HT1080 (cell line): ENCODE measurements around the gene SMAD1. TPM values are rescaled to one million over a fixed set of nuclear protein-coding genes. Genes with fewer than 3 reads are reported as not detected.

Source experiments
- DNase-seq: peaks from one replicate; pipeline ENCODE4 v3.0.0-alpha.2; 2015; ENCODE audit warnings: low read depth
- polyA plus RNA-seq, 2 experiments: library from polyadenylated mRNA; depleted of rRNA; stranded (reverse); fragments of >200 nt; gene quantifications; 2 replicates each; pipeline ENCODE4 v1.2.3, GENCODE V29; 2015
- total RNA-seq: library from RNA; depleted of rRNA; stranded (reverse); fragments of >200 nt; shearing (Covaris generic); gene quantifications from 2 replicates; pipeline ENCODE4 v1.2.3, GENCODE V29; 2014; rRNA removed

SMAD1 gene
- total RNA-seq: 18.7 and 22.3 TPM in 2 replicates
- polyA plus RNA-seq (2015; cell fraction: cytosol; rRNA removed): 25.9 and 27.1 TPM in 2 replicates
- polyA plus RNA-seq (2015; cell fraction: nucleus; rRNA removed): 27.0 and 28.3 TPM in 2 replicates

DNA sequence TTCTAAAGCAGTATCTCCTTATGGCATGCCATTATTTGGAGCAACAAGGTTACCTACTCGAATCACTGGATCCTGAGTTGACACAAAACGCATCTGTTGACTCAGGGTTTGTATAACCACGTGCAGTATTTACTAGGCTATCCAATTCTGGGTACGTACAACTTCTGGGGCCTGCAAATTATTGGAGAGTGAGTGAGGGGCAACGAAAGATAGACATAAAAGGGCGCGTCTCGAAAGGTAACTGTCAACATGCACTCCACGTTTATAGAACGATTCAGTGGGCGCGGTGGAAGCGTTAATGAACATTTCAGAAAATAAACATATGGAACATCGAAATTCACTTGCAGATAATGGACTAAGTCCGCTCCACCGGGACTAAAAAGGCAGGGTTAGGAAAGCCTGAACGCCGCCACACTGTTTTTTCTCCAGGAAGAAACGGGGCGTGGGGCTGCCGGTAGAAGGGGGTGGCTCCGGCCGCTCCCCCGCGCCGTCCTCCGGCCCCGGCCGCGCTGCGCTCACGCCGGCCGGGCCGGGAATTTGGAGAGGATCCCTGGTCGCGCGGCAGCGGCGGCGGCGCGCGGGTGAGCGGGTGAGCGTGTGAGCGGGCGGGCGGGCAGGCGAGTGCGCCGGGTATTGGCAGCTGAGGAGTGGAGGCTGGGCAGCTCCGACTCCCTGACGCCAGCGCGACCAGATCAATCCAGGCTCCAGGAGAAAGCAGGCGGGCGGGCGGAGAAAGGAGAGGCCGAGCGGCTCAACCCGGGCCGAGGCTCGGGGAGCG is at the start of gene SMAD1:
SMAD1 (plus strand) TSS at position 690 of the 778 bp plus-strand sequence. CDS start 32,761 bp downstream, outside the sequence.
- DNase-seq: peak; percentile 77

DNA sequence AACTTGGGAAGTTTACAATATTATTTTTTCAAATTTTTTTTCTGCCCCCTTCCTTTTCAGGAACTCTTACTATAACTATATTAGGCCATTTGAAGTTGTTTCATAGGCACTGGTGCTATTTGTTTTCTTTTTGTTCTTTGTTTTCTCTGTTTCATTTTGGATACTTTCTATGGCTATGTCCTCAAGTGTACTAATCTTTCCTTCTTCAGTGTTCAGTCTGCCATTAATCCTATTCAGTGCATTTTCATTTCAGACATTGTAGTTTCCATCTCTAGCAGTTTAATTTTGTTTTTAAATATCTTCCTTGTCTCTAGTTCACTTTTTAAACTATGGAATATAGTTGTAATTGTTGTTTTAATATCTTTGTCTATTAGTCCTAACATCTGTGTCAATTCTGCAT is 48.0 kb upstream of the SMAD1 start:
- no peak for DNase-seq

DNA sequence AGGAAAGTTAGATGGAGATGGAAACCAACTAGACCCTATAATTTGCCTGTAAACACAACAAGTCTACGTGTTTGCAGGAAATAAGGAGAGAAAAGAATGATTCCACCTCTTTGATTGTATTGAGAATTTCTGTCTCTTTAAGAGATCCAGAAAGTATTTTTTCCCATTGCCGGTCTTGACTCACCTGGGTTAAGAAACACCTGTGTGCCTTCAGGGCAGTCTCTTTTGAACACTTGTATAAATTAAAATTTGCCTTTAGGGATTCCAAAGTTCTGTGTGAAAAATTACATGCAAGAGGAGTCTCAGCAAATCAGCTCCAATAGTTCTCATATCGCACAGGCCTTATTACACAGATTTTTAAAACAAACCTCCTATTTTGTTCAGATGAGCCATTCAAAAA is 46.0 kb upstream of the SMAD1 start:
- no peak for DNase-seq

DNA sequence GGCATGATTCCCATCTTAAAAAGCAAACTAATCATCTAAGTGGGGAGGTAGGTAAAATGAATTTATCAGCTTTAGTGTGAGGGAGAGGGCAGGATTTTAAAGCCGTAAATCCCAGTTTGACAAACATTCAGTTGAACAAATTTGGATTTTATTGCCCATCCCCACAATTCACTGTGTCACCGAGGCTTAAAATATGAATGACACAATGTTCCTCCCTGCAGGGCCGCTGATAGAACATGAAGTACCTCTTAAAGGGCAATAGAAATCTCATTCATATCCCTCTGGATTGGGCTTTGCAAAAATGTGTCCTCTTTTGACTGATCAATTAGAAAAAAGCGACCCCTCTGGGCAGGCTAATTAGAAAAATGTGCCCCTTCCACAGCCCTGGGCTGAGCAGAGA is 45.5 kb upstream of the SMAD1 start:
- no peak for DNase-seq

DNA sequence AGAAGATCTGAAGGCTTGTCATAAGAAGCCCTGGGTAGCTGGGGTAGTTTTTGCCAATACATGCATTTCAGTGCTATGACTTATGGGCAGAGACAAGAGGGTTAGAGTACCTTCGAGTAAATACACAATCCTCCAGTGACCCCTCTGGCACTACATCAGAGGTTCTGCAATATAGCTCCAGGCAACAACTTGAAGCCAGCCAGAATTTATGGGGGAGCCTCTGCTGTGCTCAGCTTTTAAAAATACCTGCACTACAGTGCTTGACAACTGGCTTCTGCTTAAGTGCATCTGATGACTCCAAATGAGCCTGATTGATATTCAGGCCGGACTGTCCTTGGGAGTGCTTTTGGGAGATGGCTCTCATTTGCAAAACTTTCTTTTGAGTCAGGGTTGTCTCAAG is 44.9 kb upstream of the SMAD1 start:
- DNase-seq: no peak

DNA sequence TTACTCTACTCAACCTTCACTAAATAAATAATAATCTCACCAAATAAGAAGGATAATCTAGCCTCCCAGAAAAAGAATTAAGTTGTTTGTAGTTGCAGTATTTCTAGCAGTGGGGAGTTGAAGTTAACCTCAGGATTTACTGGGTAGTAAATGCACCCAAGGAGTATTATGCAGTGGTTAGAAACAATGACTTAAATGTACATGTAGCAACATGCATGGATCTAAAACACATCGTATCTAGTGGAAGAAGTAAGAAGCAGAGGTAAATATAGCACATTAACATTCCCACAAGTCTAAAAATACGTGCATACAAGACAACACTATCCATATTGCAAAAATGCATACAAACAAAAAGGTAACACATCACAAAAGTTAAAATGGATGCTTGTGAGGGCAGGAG is 44.2 kb upstream of the SMAD1 start:
- no peak for DNase-seq

DNA sequence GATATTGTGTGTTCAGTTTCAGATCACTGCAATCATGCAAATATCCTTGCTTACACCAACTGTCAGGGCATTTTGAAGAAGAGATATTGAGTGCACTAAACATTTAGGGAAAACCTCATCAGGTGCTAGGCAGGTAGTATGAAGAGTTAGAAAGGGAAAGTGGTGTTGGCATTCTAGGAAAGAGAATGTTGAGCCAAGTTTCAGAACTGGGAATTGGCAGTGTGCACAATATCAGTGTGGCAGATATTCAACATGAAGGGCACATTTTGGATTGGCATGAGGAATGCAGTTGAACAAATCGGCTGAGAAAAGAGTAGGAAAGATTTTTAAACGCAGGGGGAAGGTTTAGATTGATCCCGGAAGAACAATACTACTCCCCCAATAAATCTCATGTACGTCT is 43.4 kb upstream of the SMAD1 start:
- DNase-seq: no peak

DNA sequence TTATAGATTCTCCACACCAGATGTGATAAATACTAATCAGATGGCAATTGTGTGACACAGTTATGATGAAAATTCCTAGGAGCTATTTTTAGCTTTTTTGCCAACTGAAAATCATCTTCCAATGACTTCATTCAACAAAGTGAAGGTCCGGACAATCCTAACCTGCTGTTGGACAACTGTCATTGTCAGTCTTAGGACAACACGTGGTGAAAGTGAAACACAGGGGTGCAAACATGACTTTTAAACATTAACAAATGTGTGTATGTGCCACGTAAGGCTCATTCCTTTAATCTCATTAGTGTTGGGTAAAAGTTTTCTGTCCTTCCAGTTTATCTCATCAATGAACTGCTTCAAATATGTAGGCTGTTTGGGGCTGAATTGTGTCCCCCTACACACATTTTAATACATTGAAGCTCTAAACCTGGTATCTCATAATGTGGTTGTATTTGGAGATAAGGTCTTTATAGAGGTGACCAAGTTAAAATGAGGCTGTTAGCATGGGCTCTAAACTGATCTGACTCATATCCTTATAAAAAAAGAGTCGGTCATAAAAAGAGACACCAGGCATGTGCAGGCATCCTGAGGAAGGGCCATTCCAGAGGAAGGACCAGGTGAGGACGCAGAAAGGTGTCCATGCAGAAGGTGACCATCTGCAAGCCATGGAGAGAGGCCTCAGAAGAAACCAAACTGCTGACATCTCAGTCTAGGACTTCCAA is 41.2 kb upstream of the SMAD1 start:
- peak; percentile 36 for DNase-seq

DNA sequence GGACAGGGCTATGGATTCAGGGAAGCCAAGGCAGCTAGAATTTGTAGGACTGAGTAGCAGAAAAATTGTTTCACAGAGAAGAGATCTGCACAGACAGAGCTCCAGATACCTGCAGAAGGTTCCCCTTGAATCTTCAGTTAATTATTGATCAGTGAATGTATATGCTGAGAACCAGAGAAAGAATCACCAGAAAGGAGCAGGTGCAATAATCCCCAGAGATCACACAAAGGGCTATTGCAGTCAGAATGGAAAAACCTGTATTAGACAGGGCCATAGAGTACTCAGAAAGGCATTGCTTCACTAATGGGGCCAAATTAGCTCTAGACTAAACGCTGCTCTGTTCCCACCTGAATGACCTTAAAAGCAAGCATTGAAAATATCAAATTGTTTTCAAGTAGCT is 35.5 kb upstream of the SMAD1 start:
- DNase-seq: no peak

DNA sequence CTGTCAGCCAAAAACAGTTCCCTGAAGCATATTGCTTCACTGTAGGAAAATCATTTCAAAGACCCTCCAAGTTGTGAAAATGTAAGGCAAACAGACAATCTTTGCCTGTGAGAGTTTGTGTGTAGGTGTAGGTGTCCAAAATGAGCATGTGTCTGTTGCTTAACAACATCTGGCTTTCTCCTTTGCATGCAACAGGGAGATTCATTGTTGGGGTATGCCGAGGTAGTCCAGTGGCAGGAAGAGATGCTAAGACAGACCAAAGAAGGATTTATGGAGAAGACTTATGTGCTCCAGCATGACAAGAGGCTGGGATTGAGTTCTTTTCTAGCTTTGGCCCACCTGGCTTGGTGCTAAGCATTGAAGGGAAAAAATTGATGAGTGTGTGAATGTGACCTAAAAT is 29.8 kb upstream of the SMAD1 start:
- no peak for DNase-seq

DNA sequence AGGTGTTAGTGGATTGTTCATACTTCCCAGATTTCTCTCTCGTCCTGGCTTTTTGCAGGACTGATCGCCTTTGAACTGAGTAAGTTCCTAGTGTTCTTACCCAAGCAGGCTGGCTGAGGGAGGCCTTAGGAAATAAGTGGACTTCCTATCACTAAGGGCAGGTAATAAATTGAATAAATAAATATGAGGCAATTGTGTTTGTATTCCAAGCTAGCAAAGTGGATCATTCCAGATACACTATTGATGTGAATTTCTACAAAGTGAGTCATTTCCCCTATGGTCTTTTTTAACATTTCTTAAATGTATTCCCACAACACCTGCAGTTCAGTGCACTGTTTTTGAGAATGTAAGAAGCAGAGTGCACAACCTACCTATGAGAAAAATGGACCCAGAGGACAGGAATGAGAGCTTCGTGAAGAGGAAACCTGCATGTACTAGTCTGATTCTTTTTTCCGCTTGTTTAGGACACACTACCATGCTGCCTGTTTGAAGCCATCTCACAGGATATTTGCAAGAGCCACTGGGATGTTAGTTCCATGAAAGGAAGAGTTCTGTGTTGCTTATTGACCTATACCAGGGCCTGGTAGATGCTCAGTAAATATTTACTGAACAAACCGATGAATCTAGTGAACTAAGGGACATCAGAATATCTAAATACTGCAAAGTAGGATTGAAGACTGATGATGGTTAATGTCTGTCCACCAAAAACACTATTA is 29.0 kb upstream of the SMAD1 start:
- peak; percentile 57 for DNase-seq

DNA sequence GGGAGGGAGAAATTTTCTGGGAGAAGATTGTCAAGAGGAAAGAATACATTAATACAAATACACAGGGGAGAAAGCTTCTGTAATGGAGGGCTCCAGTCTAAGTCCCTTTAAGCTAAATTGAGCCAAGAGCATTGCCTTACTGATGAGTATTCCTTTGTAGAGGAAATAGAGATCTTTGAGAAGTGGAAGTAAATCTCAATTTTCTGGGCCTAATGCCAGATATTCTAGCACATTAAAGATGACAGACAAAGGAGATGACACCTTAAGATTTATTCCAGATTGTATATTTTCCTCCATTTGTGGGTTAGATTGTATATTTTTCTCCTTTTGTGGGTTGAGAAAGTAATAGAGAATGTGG is 28.5 kb upstream of the SMAD1 start:
- DNase-seq: no peak

DNA sequence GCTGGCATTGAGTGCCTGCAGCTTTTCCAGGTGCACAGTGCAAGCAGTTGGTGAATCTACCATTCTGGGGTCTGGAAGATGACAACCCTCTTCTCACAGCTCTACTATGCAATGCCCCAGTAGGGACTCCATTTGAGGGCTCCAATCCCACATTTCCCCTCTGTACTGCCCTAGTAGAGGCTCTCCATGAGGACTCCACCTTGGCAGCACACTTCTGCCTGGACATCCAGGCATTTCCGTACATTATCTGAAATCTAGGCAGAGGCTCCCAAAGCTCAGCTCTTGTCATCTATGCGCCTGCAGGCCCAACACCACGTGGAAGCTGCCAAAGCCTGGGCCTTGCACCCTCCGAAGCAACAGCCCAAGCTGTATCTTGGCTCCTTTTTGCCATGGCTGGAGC is 8.4 kb upstream of the SMAD1 start:
- DNase-seq: no peak

DNA sequence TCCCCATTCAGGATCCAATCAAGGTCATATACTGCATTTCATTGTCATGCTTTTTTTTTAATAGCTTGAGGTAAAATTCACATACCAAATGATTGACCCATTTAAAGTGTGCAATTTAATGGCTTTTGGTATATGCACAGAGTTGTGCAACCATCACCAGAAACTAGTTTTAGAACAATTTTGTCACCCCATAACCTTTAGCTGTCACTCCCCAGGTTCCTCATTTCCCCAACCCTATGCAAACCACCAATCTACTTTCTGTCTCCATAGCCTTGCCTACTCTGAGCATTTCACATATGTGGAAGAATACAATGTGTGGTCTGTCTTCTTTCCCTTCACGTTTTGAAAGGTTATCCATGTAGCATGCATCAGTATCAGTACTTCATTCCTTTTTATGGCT is 1.4 kb upstream of the SMAD1 start:
- no peak for DNase-seq

DNA sequence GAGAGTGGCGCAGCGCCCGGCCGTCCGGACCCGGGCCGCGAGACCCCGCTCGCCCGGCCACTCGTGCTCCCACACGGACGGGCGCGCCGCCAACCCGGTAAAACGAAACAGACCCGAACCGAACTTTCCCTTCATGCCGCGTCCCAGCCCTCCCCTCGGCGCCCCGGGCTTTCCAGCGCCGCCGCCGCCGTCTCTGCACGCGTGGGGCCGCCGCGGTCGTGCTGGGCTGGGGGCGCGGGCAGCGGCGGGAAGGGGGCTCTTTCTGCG is 222 bp downstream of the SMAD1 start:
- DNase-seq: no peak

DNA sequence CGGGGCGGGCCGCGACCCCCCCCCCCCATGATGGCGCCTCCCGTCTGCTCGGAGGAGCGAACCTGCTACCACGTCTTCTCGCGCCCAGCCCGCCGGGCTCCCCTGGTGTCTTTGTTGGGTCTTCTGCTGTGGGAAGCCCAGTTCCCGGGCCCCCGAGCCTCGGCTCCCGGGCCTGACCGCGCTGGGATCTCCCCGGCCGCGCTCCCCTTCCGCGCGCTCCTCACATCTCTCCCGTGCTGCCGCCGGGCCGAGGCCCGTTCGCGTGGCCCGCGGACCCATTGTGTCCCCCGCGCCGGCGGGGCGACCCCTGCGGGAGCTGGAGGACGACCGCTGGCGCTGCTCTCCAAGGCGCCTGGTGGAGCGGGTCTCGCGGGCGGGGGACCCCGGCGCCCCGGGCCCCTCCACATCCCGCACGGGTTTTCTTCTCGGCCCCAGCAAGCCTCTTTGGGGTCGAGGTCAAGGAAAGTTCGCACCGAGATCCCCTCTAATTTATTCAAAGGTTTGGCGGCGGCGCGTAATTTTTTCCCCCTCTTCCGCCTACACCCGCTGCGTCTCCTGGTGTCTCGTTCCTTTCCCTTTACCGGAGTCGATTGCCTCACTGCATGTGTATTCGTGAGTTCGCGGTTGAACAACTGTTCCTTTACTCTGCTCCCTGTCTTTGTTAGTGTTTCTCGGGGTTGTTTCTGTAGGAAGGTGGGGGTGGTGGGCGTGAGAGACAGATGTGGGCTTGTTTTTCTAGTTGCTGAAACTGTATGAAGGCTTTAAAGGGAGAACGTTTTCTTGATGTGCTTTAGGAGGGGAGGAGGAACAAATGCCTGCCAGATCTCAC is 770 bp downstream of the SMAD1 start:
- peak; percentile 60 for DNase-seq

DNA sequence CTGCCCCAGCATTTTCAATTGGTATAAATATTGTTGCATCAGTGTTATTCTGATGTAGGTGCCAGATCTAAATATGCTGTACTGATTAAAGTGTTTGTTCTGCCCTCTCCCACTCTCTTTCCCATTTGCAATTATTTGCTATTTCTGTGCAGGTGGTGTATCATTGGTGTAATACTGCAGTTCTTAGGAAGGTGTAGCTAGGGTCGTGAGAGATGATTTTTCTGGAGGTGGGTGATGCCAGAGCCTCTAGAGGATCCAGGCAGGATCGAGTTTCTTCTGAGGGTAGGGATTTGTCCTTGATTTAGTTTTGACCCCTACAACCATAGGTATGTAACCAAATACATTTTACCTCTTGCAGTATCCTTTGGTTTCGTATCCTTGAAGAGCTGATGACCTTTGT is 1.9 kb downstream of the SMAD1 start:
- peak; percentile 3 for DNase-seq

DNA sequence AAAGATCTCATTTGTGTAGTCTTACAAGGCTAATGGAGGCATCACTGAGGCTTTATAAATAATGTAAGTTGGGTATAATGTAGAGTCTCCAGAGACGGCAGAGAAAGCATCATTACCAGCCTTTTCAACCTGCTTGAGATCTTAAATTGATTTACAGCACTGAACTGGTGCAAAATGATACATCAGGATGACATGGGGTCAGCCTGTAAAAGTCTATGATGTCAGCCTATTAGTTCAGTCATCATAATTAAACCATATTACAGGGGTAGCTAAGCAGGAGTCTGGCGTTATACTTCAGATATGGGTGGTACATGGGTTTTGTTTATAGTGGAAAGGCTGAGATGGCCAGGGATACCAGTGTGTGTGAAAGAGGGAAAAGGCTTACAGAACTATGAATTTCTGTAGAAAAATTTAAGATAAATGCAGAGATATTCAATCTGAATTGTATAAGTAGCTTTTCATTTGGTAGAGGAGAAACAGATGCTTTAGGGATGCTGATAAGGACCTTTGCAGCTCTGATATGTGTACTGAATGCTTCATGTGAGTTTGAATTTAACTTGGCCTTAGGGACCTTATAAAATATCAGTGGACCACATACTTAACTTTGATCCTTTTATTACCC is 2.7 kb downstream of the SMAD1 start:
- DNase-seq: no peak

DNA sequence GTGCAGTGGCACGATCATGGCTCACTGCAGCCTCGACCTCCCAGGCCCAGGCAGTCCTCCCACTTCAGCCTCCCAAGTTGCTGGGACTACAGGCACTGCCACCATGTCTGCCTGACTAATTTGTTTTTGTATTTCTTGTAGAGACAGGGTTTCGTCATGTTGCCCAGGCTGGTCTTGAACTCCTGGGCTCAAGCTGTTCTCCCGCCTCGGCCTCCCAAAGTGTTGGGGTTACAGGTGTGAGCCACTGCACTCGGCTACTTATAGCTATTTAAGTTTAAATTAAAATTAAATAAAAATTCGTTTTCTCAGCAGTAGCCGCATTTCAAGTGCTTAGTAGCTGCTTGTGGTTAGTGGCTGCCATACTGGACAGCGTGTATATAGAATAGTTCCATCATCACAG is 3.5 kb downstream of the SMAD1 start:
- no peak for DNase-seq

DNA sequence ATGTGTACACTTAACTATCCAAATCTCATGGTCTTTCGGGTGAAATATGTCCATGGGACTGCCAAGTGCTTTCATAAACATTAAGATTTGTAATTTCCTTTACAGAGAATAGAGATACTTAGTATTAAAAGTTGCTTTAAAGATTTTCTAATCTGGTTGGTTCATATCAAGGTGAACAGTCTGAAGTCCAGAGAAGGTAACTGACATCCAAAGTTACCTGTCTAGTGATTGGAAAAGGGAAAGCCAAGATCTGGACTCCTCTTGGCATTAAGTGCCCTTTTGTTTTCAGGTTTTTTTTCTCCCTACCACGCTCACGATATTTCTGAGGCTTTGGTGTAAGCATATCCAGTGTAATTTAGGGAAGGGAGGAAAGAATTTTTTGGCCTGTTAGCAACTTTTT is 5.0 kb downstream of the SMAD1 start:
- DNase-seq: no peak

DNA sequence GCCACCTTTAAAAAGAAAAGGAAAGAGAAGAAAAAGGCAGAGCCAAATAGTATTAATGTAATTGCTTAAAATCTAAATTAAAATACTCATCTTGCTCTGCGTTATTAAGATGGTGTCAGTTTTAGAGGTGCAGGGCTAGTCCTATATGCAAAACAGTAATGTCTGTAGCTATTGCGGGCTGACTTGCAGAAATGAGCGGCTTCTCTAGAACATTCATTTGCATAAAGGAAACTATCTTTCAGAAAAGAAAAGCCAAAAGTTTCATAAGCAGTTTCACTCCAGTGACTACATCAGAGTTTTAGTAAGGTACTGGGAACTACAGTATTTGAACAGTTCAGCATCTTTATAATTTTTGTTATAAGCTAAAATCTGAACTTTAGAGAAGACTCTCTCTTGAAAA is 6.0 kb downstream of the SMAD1 start:
- no peak for DNase-seq
